ENCODE data around the gene ACCSL. TPM values are rescaled to one million over a fixed set of nuclear protein-coding genes. Genes with fewer than 3 reads are reported as not detected.
A peak's percentile ranks its signal among the peaks of the same experiment; 100 is the strongest.

Gene ACCSL
- total and polyA plus RNA-seq, 8 donors, result 0.13 to 0.47 (median 0.37) TPM; not detected in 2

DNA sequence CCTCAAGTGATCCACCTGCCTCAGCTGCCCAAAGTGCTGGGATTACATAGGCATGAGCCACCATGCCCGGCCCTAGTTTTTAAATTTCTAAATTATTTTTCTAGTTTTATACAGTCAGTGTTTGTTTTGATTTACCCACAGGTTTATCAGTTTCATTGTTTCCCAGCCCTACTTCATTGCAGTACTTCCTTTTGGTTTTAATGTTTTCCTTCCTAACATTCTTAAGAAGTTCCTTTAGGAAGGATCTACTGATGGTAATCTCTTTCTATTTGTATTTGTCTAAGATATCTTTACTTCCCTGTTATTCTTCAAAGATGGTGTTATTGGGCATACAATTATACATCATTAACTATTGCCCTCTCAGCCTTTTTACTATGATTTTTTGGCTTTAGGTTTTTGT, 42.8 kb downstream of the ACCSL start:
- Histone ChIP-seq H3K9me3 (no peaks in the 10 kb centered on the region), H3K4me3 (no peak overlapping the region), H3K4me1 (peaks cover 0 to 8% of the 10 kb centered on the region in 2 donors), H3K27me3 (no peaks in the 10 kb centered on the region), H3K36me3 (peaks cover 0 to 10% of the 10 kb centered on the region in 2 donors), H3K27ac (no peak overlapping the region)
- ATAC-seq, result no peak
- DNase-seq, result no peak
- TF ChIP-seq, protein P1, sequence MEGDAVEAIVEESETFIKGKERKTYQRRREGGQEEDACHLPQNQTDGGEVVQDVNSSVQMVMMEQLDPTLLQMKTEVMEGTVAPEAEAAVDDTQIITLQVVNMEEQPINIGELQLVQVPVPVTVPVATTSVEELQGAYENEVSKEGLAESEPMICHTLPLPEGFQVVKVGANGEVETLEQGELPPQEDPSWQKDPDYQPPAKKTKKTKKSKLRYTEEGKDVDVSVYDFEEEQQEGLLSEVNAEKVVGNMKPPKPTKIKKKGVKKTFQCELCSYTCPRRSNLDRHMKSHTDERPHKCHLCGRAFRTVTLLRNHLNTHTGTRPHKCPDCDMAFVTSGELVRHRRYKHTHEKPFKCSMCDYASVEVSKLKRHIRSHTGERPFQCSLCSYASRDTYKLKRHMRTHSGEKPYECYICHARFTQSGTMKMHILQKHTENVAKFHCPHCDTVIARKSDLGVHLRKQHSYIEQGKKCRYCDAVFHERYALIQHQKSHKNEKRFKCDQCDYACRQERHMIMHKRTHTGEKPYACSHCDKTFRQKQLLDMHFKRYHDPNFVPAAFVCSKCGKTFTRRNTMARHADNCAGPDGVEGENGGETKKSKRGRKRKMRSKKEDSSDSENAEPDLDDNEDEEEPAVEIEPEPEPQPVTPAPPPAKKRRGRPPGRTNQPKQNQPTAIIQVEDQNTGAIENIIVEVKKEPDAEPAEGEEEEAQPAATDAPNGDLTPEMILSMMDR (IDR thresholded peaks at IDR 0.05), result no peak
- intact Hi-C loops (cut with DNase I), result no loop called here

DNA sequence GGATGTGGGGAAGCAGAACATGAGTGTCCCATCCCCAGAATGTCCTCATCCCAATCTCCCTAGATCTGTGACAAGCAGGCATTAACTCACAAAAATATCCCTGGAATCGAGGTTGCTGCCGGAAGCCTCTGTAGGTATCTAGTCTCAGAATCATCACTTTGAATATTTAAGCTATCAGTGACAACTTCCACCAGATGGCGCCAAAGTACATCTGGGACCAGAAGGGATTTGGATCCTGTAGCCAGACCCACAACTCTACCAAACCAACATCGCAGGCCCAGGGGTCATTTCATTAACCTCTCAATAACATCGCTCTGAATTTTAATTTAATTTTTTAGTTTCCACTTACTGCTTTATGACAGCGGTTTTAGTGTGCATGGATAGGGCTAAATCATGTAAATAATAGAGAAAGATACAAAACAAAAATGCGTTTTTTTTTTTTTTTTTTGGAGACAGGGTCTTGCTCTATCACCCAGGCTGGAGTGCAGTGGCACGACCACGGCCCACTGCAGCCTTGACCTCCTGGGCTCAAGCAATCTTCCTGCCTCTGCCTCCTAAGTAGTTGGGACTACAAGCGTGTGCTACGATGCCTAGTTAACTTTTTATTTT, 46.6 kb downstream of the ACCSL start:
- TF ChIP-seq, protein P1 (IDR thresholded peaks at IDR 0.05), result peak; percentile 57 to 69
- ATAC-seq, result peak; percentile 62
- intact Hi-C loops (cut with DNase I), result no loop called here

DNA sequence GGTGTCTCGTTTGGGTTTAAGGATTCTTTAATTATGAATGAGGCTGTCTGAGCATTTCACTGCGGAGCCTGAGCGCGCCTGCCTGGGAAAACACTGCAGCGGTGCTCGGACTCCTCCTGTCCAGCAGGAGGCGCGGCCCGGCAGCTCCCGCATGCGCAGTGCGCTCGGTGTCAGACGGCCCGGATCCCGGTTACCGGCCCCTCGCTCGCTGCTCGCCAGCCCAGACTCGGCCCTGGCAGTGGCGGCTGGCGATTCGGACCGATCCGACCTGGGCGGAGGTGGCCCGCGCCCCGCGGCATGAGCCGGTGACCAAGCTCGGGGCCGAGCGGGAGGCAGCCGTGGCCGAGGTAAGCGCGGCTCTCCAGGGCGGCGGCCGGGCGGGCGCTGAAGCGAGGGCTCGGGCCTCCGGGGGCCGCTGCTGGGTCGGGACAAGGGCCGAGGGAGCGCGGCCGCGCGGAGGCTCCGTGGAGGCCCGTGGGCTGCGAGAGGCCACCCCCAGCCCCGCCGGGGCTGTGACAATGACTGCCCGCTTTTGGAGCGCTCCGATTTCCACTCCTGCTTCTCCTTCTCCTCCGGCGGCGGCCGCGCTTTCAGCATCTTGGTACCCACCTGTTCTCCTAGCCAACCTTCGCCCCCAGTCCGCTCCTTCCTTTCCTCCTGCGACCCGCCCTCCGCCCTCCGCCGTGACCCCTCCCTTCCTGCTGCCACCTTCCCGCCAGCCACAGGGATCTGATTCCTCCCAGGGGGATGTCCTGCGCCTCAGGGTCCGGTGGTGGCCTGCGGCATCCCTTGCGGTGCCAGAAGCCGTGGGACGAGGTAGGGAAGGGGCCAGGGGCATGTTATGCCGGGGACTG, 48.0 kb downstream of the ACCSL start, which contains the start of gene EXT2:
Gene EXT2, plus strand, starts transcription at position 173 of the 854 bp plus-strand sequence. CDS start 12,035 bp downstream, outside the sequence.
- TF ChIP-seq, protein P1 (IDR thresholded peaks at IDR 0.05), result peak; percentile 90 to 91
- peak; percentile 83 to 99 (median 92) for DNase-seq
- intact Hi-C loops (cut with DNase I), result no loop called here
- Histone ChIP-seq H3K27ac (peak within 1 kb of the TSS; percentile 45 to 79), H3K4me3 (peak within 1 kb of the TSS; percentile 64 to 80), H3K9me3 (no peaks in the 10 kb centered on the region), H3K27me3 (no peaks in the 10 kb centered on the region), H3K4me1 (peaks cover 6 to 22% of the 10 kb centered on the region in 2 donors), H3K36me3 (no peaks in the 10 kb centered on the region)
- peak; percentile 98 for ATAC-seq

More for the DNA sequence above, 46.6 kb downstream of the ACCSL start:
- Histone ChIP-seq H3K4me3 (no peak overlapping the region), H3K27me3 (no peaks in the 10 kb centered on the region), H3K4me1 (peaks cover 6 to 22% of the 10 kb centered on the region in 2 donors), H3K9me3 (no peaks in the 10 kb centered on the region), H3K36me3 (no peaks in the 10 kb centered on the region), H3K27ac (no peak overlapping the region)
- DNase-seq, result peak in 3 of 4 donors; percentile 68 to 87 (median 75)

DNA sequence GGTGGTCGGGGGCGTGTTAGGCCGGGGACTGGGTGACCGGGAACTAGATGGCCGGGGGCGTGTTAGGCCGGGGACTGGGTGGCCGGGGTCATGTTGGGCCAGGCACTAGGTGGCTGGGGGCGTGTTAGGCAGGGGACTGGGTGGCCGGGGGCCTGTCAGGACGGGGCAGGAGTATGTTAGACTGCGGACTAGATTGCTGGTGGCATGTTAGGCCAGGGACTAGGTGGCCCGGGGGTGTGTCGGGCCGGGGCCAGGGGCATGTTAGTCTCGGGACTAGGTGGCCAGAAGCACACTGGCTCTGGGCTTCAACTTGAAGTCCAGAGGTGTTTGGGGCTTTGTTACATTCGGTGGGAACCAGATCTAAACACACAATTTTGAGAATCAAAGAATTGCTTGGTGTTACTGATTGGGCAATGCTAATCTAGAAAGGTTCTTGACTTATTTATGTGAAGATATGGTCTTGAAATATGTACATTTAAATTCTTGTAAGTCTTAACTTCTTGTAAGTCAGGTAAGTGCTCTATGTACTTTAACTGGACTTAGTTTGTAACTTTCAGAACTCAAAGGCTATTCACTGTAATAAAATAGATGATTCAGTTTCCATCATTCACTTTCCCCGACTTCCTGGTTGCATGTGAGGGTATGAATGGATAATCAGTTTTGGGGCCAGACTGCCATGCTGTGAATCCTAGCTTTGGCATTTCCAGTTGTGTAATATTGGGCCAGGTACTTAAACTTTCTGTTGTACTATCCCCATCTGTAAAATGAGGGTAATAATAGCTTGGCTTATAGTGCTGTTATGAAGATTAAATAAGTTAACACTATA, 48.8 kb downstream of the ACCSL start:
- TF ChIP-seq, protein P1 (IDR thresholded peaks at IDR 0.05), result no peak
- H3K4me1 ChIP-seq, result peaks cover 6 to 22% of the 10 kb centered on the region in 2 donors
- peak in 1 of 4 donors; percentile 74 for DNase-seq
- H3K27me3 ChIP-seq, result no peaks in the 10 kb centered on the region
- no peak overlapping the region for H3K27ac ChIP-seq
- intact Hi-C loops (cut with DNase I), result no loop called here
- ATAC-seq, result peak; percentile 22
- H3K36me3 ChIP-seq, result no peaks in the 10 kb centered on the region
- H3K4me3 ChIP-seq, result peak overlapping the region; percentile 64 to 80
- H3K9me3 ChIP-seq, result no peaks in the 10 kb centered on the region
